Right ventricle myocardium inferior (tissue), 1 donor: ENCODE results near the gene MKI67. TPM values are rescaled to one million over a fixed set of nuclear protein-coding genes. Genes with fewer than 3 reads are reported as not detected.

Experiments used
- ATAC-seq: fragments of 200-7000 bp; cut with Tn5 transposase; one replicate; pipeline ENCODE4 v1.9.1; 2020; ENCODE audit warnings: mild to moderate bottlenecking, moderate library complexity
- DNase-seq: peaks from one replicate; pipeline ENCODE4 v3.0.0; 2021; ENCODE audit errors: missing footprints
- intact Hi-C: fragments of 100-400 bp; cut with DNase I; formaldehyde crosslinking; loops from one replicate; pipeline ENCODE4 v1.11.0; 2022
- total RNA-seq: library from RNA; stranded (reverse); fragmentation: NEBNext Ultra II Directional; extraction: Animal tissue kit (Norgen Biotek cat#: 25700); gene quantifications from one replicate; pipeline ENCODE4 v1.2.1, GENCODE V29; 2021
- donor health status: DM: no; HTN: yes; CAD: no; lungs with severe emphysema.

The MKI67 gene
- total RNA-seq, 1 donor from 2014 or later, result 2.1 TPM

DNA sequence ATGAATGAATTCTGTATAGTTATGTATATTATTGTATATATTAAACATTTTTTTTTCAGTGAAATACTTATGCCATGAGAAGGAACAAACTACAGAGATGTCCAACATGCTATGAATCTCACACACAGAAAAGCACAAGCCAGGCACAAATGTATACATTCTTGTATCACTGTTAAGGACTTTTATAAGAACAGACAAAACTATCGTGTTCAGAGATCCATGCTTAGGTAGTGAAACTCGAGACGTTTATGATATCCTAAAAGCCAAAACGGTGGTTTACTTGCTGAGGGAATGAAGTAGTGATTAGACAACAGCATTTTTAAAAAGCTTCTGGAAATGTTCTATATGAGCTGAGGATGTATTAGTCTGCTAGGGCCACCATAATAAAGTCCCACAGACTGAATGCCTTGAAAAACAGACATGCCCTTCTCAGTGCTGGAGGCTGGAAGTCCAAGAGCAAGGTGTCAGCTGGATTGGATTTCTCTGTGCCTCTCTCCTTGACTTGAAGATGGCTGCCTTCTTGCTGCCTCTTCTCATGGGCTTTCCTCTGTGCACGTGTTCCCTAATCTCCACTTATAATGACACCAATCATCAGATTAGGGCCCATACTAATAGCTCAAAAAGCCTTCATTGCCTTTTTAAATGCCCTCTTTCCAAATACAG is 4.3 kb downstream of the MKI67 start:
- ATAC-seq, result no peak
- DNase-seq, result no peak
- intact Hi-C loops, result no loop called here

DNA sequence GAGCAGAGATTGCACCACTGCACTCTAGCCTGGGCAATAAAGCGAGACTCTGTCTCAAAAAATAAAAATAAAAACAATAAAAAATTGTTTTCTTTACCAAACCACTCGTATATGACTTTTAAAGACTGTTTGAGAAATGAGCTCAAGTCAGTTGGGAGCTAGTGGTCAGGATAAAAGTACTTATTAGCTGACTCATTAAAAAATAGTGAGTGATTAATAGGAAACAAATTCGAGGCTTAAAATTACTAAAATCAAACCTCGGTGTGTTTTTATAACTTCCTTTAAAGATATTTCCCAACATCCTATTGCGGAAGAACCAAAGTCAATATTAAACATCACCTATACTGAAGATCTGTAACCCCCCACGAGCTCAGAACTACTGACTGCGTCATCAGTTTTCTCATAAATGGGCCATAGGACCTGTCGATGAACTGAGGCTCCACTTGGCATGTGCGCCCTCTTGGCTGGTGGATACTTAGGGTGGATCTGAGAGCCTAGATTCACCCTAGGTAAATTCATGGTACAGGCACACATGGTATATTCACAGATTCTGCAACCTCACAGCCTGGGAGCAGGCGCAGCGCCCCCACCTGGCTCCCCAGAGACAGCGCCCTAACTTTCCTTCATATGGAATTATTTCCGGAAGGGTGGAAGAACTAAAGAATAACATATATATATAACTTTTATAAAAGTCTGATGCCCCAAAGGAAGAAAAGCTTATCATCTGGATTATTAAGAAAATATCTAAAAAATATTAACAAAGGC is 9.2 kb downstream of the MKI67 start:
- DNase-seq (no peak), ATAC-seq (no peak)
- intact Hi-C loops, result no loop called here

DNA sequence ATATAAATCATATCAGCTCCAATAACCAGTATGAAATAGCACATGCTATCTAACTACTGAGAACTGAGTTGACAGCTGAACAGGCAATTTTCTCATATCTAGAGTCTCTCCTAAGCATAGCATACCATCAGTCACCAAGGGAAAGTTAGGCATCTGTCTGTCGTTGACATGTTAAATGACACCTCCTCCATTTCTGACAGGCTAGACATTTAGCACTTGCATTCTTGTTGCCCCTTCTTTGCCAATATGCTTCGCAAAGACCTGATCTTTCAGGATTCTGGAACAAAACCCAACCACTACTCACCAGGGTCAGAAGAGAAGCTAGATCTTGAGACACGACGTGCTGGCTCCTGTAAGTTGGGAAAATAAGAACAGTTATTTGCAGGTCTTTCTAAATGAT is 10.0 kb downstream of the MKI67 start:
- intact Hi-C loops, result no loop called here
- DNase-seq, result no peak
- no peak for ATAC-seq

DNA sequence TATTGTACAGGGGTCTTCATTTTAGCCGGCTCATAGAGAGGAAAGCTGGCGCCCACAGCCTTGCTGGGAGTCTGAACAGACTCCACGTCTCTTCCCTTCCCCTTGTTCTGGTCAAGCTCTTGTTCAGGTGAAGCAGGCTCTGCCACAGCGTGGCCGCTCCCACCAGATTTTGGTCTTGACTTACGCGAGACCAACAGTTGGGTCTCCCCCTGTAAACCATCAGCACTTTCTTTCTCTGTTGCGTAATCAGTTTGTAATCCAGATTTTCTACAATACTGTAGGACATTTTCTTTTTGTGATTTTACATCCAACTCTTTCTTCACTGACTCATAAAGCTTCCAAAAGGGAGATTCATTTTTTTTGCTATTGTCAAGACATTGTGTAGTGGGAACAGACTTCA is 10.9 kb downstream of the MKI67 start:
- DNase-seq, result no peak
- intact Hi-C loops, result no loop called here
- no peak for ATAC-seq

DNA sequence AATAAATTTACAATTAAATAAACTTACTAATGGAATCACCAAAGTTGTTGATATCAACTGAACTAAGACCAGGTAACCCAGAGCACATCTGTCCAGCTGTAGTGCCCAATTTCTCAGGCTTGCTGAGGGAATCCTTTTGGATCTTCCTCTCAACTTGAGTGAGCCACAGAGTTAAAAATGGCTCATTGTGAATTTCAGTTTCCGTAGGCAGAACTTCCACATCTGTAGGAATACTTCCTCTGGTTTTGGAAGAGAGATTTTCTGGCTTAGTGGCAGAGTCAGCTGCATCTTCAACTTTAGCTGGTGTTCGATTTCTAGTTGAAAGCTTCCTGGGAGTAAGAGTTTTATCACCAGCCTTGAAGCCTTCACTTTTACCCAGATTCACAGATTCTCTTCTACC is 11.3 kb downstream of the MKI67 start:
- ATAC-seq (no peak), DNase-seq (no peak)
- intact Hi-C loops, result no loop called here

DNA sequence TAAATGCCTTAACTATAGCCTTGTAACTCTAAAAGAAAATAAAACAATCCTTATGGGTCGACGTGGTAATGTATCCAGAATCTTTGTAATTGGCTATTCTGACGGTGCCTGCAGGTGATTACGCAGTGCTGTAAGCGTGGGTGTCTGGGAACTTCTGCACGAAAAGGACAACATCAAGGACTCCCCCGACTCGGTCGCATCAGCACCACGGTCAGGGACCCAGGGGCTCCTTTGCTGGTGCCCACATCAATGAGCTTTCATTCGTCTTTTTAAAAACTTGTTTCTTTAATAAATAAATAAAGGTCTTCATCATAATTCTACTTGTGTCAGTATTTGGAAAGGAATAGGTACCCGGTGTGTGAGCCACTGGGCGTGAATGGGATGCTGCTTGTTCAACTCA is 13.2 kb downstream of the MKI67 start:
- ATAC-seq, result no peak
- intact Hi-C loops, result no loop called here
- DNase-seq, result no peak

DNA sequence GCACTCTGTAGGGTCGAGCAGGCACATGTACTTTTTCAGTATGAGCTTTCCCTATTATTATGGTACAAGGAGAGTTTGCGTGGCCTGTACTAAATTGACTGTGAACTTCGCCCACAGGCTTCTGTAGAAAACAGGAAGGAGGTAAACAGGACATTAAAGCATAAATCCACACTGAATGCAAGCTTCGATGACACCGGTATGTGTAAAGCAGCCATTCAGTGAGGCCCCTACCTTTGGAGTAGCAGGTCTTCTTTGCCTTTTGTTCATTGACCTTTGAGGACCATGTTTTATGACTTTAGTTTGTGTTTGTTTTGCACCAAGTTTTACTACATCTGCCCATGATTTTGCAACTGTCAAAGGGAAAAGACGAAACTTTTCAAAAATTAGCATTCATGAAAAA is 14.5 kb downstream of the MKI67 start:
- no peak for DNase-seq
- ATAC-seq, result no peak
- intact Hi-C loops, result no loop called here

DNA sequence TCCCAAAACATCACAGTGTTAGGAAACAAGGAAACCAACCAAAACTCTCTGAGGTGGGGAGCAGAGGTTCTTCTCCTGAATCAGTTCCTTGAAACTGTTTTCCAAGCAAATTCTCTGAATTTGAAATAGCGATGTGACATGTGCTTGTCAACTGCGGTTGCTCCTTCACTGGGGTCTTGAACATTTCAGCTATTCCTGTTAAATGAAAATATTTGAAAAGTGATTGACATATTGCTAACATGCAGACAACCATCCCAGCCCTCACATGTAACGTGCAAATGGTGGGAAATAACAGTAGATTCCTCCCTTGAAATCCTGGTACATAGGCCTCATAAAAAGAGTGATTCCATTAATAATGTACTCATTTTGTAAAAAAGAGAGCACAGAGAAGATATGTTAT is 15.9 kb downstream of the MKI67 start:
- intact Hi-C loops, result no loop called here
- ATAC-seq, result no peak
- DNase-seq, result no peak

DNA sequence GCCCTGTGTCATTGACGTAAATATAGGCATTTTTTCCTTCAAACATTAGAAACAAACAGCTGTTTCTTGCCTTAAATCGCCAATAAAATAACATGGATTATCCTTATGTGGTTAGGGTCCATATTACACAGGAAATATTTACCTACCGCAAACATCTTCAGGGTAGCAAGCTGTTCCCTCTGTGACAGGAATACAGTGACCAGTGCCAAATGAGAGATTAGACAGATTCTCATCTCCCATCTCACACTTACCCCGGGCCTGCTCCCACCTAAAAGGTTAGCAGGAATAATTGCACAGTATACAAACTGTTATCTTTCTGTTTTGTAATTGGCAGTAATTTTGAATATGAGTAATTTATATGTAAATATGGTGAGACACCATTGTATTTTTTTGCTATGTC is 16.5 kb downstream of the MKI67 start:
- intact Hi-C loops, result no loop called here
- no peak for DNase-seq

DNA sequence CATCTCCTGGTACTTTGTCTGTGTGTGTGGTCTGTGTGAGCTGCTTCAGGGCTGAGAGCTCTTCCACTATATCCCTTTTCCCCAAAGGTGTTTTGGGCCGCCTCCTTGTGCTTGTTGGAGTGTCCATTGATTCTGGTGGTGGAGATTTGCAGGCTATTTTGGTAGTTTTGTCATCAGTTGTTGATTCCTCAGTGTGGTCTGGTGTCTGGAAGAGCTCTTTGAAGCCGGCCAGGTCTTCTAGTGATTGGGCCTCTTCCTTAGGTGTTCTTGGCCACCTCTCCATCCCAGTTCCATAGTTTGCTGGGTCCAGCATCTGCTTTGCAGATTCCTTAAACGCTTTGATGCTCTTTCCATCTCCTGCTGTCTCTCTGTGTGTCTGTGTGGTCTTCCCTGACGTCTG is 20.8 kb downstream of the MKI67 start:
- intact Hi-C loops, result no loop called here
- DNase-seq, result no peak
- no peak for ATAC-seq

More for the DNA sequence above, 16.5 kb downstream of the MKI67 start:
- ATAC-seq, result no peak

DNA sequence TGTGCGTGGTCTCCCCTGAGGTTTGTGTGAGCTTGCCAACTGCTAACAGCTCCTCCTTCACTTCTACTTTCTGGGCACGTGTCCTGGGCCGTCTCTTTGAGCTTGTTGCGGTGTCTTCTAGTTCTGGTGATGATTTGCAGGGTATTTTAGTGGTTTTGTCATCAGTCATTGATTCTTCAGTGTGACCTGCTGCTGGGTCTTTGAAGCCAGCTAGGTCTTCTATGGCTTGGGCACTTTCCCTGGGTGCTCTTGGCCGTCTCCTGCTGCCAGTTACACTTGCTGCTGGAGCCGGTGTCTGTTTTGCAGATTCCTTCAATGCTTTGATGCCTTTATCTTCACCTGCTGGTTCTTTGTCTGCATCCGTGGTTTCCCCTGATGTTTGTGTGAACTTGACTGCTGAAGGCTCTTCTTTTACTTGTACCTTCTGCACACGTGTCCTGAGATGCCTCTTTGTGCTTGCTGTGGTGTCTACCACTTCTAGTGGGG is 23.0 kb downstream of the MKI67 start:
- DNase-seq, result no peak
- intact Hi-C loops, result no loop called here
- no peak for ATAC-seq

DNA sequence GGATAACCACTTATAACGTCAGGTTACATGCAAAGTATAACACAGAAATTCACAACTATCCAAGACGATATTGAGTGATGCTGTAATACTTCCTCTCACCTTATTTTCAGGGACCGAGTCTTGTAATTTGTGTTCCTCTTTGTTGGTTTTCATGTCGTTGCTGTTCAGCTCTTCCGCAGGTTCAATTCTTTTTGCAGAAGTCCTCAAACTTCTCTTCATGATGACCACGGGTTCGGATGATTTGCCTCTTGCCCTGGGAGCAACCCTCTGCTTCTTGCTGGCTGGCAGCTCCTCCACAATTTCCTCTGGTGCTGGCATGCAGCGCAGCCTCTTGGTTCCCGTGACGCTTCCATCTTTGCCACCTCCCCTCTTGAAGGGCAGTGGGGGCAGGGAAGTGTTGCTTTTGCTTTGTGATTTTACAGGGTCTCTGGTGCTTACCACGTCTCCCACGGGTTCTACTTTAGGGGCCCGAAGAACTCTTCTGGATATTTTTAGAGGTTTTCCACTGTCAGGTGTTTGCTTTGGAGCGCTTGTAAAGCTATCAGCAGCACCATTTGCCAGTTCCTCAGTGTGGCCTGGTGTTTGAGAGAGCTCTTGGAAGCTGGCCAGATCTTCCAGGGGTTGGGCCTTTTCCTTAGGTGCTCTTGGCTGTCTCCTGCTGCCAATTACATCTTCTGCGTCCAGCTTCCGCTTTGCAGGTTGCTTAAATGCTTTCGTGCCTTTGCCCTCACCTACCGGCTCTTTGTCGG is 23.6 kb downstream of the MKI67 start:
- no peak for DNase-seq
- ATAC-seq, result no peak
- intact Hi-C loops, result no loop called here

DNA sequence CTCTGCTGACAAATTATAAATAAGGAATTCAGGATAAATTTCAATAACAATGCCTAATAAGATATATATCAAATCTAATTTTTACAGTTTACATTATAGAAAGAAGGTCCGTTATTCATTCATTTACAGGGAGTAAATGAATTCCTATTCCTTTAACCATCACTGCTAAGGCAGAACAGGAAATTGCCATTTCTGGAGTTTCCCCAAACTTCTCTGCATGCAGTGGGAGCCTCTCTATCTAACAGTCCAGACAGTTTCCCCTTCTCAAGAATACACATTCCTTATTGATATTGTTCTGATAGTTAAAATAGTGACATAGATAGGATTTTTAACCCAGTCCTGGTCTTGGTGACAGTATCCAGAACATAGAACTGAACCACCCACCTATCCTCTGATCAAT is 24.3 kb downstream of the MKI67 start:
- DNase-seq (no peak), ATAC-seq (no peak)
- intact Hi-C loops, result no loop called here

DNA sequence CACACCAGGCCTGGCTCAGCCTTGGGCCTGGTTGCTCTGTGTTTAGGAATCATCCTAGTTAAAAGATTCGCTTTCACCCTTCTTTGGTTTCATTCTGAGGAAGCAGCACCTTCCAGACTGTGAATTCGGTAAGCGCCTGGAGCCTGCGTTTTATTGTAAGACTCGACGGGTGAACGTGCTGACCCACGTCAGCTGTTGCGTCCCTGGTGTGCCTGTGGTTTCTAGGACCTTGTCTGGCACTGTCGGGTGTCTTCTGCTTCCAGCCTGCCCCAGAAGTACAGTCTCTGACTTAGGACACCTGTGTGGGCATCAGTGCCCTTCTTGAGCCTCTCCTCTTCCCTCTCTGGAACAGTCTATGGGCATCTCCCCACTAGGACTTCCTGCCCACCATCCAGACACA is 26.3 kb downstream of the MKI67 start:
- no peak for ATAC-seq
- intact Hi-C loops, result no loop called here

DNA sequence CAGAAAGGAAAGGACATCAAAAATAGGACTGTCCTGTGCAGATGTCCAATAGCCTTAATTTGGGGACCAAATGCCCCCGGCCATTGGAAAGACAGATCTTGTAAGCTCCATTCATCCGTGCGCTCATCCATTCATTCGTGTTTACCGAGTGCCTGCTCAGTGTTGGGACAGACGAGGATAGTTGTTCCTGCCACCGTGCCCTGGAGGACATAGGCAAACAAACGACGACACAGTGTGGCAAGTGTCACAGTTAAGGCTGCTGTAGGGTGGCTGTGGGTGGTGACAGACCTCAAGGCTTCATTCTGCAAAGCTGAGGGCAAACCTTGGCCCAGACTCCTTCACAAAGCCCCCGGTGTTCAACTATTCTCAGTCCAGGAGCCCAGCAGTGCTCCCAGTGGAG is 27.6 kb downstream of the MKI67 start:
- intact Hi-C loops, result no loop called here
- no peak for ATAC-seq
- no peak for DNase-seq

More for the DNA sequence above, 26.3 kb downstream of the MKI67 start:
- no peak for DNase-seq

DNA sequence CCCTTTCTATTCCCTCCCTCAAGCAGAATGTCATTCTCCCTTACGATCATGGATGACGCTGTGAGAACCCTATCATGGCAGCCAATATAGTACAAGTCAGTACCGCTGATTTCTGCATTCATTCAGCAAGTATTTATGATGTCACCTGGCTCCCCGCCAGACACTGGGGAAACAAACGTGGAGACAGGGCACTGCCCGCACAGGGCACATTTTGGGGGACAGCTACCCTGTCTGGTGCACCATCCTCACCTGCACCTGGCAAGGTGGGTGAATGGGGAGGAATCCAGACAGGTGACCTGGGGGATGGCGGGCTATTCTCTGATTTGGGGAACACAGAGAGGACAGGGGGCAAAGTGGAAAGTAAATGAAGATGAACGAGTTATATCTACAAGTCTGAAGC is 28.4 kb downstream of the MKI67 start:
- intact Hi-C loops, result no loop called here
- ATAC-seq (no peak), DNase-seq (no peak)

DNA sequence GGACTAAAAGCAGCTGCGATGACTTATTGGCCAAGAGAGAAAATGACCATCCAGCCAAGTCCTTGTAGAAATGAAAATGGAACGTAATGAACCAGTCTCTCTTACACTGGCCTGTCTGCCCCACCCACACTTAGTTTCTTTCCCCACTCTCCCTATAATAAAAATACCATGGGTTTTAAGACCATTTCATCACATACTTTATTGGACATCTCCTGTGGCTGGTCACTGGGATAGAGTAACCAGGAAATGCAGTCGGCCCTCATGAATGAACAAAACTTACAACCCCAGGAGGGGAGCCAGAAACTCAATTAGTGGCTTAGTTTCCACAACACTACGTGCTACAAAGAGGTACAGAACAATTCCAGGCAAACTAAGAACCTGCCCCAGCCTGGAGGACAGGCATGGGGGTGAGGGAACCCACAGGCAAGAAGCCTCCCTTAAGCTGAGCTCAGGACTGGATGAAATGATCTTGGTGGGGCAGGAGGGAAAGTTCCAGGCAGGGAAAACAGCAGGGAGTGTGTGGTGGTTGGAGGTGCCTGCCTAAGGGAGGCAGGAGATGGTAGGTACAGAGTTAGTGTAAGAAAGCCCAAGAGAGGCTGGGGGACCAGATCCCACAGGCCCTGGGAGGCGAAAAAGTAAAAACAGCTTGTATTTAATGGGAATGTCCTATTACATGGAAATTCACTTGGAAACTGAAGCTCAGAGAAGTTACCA is 29.6 kb downstream of the MKI67 start:
- no peak for DNase-seq
- intact Hi-C loops, result no loop called here
- ATAC-seq, result no peak

DNA sequence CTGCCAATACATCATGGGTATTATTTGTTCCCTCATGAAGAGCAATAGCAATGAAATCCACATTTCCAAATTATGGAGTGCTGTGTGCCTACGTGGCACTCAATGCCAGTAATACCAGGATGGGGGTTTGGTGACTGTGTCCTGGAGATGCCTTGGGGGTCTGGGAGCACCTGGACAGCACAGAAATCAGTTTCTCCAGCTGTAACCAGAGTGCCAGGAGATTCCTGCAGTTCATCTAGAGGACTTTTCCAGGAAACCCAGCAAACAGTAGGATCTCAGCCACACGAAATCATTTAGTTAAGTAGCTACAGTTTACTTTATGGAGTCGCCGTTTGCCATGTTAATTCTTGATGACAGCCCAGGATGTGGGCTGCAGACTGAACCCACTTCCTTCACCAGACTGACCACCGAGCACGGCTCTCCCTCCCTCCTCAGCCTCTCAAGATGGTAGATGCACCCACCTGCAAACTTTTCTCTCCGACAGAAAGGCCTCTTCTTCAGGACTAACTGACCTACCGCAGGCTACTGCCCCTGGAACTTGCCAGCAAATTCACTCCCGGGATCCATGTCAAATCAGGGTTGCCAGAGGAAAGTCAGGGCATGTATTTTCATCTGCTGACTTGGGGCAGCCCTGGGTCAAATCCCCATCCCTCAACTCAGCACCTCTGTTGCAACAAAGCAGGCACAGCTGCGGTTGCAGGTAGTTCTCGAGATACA is 30.3 kb downstream of the MKI67 start:
- no peak for DNase-seq
- intact Hi-C loops, result no loop called here
- ATAC-seq, result no peak
